H9 (cell line): Measurements from ENCODE around the gene CAPN9. TPM values are rescaled to one million over a fixed set of nuclear protein-coding genes. Genes with fewer than 3 reads are reported as not detected.

ENCODE experiments used
- DNase-seq: peaks from one replicate; pipeline ENCODE4 v3.0.0-alpha.2; 2017
- H2AFZ ChIP-seq: one replicate; pipeline ENCODE4 v1.6.1; 2013; ENCODE audit warnings: mild to moderate bottlenecking, low read length, control low read depth, moderate library complexity
- H2AK5ac ChIP-seq: 2 replicates; pipeline ENCODE4 v1.6.1; 2013; ENCODE audit warnings: low read length, control low read depth, mixed read lengths; ENCODE audit not compliant: insufficient read length
- H2BK120ac ChIP-seq: one replicate; pipeline ENCODE4 v1.6.1; 2013; ENCODE audit warnings: low read depth, mild to moderate bottlenecking, low read length, control low read depth, inconsistent platforms; ENCODE audit not compliant: poor library complexity, severe bottlenecking
- H2BK12ac ChIP-seq: 2 replicates; pipeline ENCODE4 v1.6.1; 2013; ENCODE audit warnings: low read length, control low read depth, mixed read lengths, low read depth; ENCODE audit not compliant: insufficient read length
- H2BK15ac ChIP-seq: 2 replicates; pipeline ENCODE4 v1.6.1; 2013; ENCODE audit warnings: low read depth, low read length, control low read depth
- H2BK20ac ChIP-seq: one replicate; pipeline ENCODE4 v1.6.1; 2013; ENCODE audit warnings: low read depth, mild to moderate bottlenecking, low read length, control low read depth, inconsistent platforms; ENCODE audit not compliant: poor library complexity, severe bottlenecking
- H2BK5ac ChIP-seq: 2 replicates; pipeline ENCODE4 v1.6.1; 2013; ENCODE audit warnings: low read length, control low read depth, mixed read lengths; ENCODE audit not compliant: insufficient read length
- H3K14ac ChIP-seq: 2 replicates; pipeline ENCODE4 v1.6.1; 2013; ENCODE audit warnings: low read length, control low read depth; ENCODE audit not compliant: insufficient read depth
- H3K18ac ChIP-seq: 2 replicates; pipeline ENCODE4 v1.6.1; 2013; ENCODE audit warnings: low read depth, mild to moderate bottlenecking, mixed read lengths, low read length, control low read depth; ENCODE audit not compliant: insufficient read length
- H3K23ac ChIP-seq: 2 replicates; pipeline ENCODE4 v1.6.1; 2013; ENCODE audit warnings: low read length, control low read depth, mixed read lengths, low read depth; ENCODE audit not compliant: insufficient read length
- H3K23me2 ChIP-seq: 2 replicates; pipeline ENCODE4 v1.6.1; 2013; ENCODE audit warnings: low read depth, mild to moderate bottlenecking, mixed read lengths, low read length, control low read depth; ENCODE audit not compliant: insufficient read length, poor library complexity, severe bottlenecking
- H3K27ac ChIP-seq: 2 replicates; pipeline ENCODE4 v1.5.1; 2013; ENCODE audit warnings: low read length, control low read depth, mixed read lengths, low read depth; ENCODE audit not compliant: insufficient read length
- H3K27me3 ChIP-seq: 2 replicates; pipeline ENCODE4 v1.6.1; 2013; ENCODE audit warnings: low read length, control low read depth, inconsistent platforms; ENCODE audit not compliant: insufficient read depth
- H3K4ac ChIP-seq: 2 replicates; pipeline ENCODE4 v1.6.1; 2013; ENCODE audit warnings: low read depth, mild to moderate bottlenecking, control low read depth, inconsistent platforms, low read length, moderate library complexity
- H3K4me1 ChIP-seq: 2 replicates; pipeline ENCODE4 v1.6.1; 2013; ENCODE audit warnings: low read length, control low read depth, inconsistent platforms; ENCODE audit not compliant: insufficient read depth
- H3K4me2 ChIP-seq: 2 replicates; pipeline ENCODE4 v1.6.1; 2013; ENCODE audit warnings: low read length, control low read depth, mixed read lengths; ENCODE audit not compliant: insufficient read length, insufficient read depth
- H3K56ac ChIP-seq: 2 replicates; pipeline ENCODE4 v1.6.1; 2013; ENCODE audit warnings: low read depth, mild to moderate bottlenecking, mixed read lengths, low read length, control low read depth; ENCODE audit not compliant: insufficient read length
- H3K79me1 ChIP-seq: 2 replicates; pipeline ENCODE4 v1.6.1; 2013; ENCODE audit warnings: low read depth, mild to moderate bottlenecking, moderate library complexity, low read length, control low read depth, inconsistent platforms; ENCODE audit not compliant: insufficient read depth, poor library complexity, severe bottlenecking
- H3K79me2 ChIP-seq: 2 replicates; pipeline ENCODE4 v1.6.1; 2013; ENCODE audit warnings: low read length, control low read depth, inconsistent platforms; ENCODE audit not compliant: insufficient read depth
- H3K9ac ChIP-seq: 2 replicates; pipeline ENCODE4 v1.6.1; 2013; ENCODE audit warnings: low read length, control low read depth, mixed read lengths; ENCODE audit not compliant: insufficient read length; ENCODE audit errors: extremely low read depth
- H3K9me3 ChIP-seq: one replicate; pipeline ENCODE4 v1.6.1; 2013; ENCODE audit warnings: low read depth, low read length, inconsistent platforms; ENCODE audit not compliant: control insufficient read depth
- H3T11ph ChIP-seq: one replicate; pipeline ENCODE4 v1.6.1; 2013; ENCODE audit warnings: mild to moderate bottlenecking, low read length, control low read depth, inconsistent platforms
- H4K20me1 ChIP-seq: one replicate; pipeline ENCODE4 v1.6.1; 2013; ENCODE audit not compliant: control insufficient read depth, insufficient read length, insufficient read depth
- H4K5ac ChIP-seq: 2 replicates; pipeline ENCODE4 v1.6.1; 2013; ENCODE audit warnings: low read depth, mild to moderate bottlenecking, mixed read lengths, low read length, control low read depth; ENCODE audit not compliant: insufficient read length
- H4K8ac ChIP-seq: replicated peaks from 2 replicates; pipeline ENCODE4 v1.6.1; 2013; ENCODE audit warnings: low read length, control low read depth, mixed read lengths, low read depth; ENCODE audit not compliant: insufficient read length
- H4K91ac ChIP-seq: 2 replicates; pipeline ENCODE4 v1.6.1; 2013; ENCODE audit warnings: low read depth, mild to moderate bottlenecking, moderate library complexity, mixed read lengths, low read length, control low read depth; ENCODE audit not compliant: insufficient read length
- H3K27ac Mint-ChIP-seq, 3 experiments: 2 replicates in 2 of 3; 3 replicates in 1 of 3; pipeline ENCODE4 v1.8.0; 2020 to 2021; ENCODE audit warnings: mixed read lengths in 3 of 3, mild to moderate bottlenecking in 1 of 3, moderate library complexity in 1 of 3
- H3K27me3 Mint-ChIP-seq: 2 replicates; pipeline ENCODE4 v1.8.0; 2021; ENCODE audit warnings: low read depth, mild to moderate bottlenecking, moderate library complexity, mixed read lengths
- H3K36me3 Mint-ChIP-seq, 3 experiments: 2 replicates in 2 of 3; 3 replicates in 1 of 3; pipeline ENCODE4 v1.8.0; 2020 to 2021; ENCODE audit warnings: low read depth in 3 of 3, mixed read lengths in 3 of 3; ENCODE audit not compliant: insufficient read depth in 1 of 3
- H3K4me1 Mint-ChIP-seq, 2 experiments: 2 replicates each; pipeline ENCODE4 v1.8.0; 2020; ENCODE audit warnings: mixed read lengths in 2 of 2
- H3K4me3 Mint-ChIP-seq, 2 experiments: 2 replicates in 1 of 2; 3 replicates in 1 of 2; pipeline ENCODE4 v1.8.0; 2020 to 2021; ENCODE audit warnings: mild to moderate bottlenecking in 2 of 2, mixed read lengths in 2 of 2, moderate library complexity in 1 of 2
- H3K9me3 Mint-ChIP-seq, 2 experiments: 2 replicates in 1 of 2; 3 replicates in 1 of 2; pipeline ENCODE4 v1.8.0; 2020; ENCODE audit warnings: mild to moderate bottlenecking in 2 of 2, mixed read lengths in 2 of 2, moderate library complexity in 1 of 2
- WGBS: extraction: QIAGEN DNeasy Blood & Tissue Kit; methylation state at CpG from one replicate; pipeline ENCODE4 v1.1.7; 2013; ENCODE audit warnings: missing lambda C conversion rate, low lambda C conversion rate, mixed read lengths; ENCODE audit not compliant: insufficient read length; ENCODE audit errors: extremely low coverage; 5-methylcytosine and 5-hydroxymethylcytosine counted together
- total RNA-seq: library from RNA; stranded (reverse); gene quantifications from 2 replicates; pipeline ENCODE4 v1.2.1, GENCODE V29; 2021
- TF ChIP-seq, protein P1 (sequence below): fragments of 200-600 bp; sonication (generic); conservative IDR thresholded peaks from 3 replicates; pipeline ENCODE4 v1.8.0; 2021; ENCODE audit warnings: antibody characterized with exemption, mild to moderate bottlenecking

CAPN9 gene
- total RNA-seq, 1 experiment from 2014 or later: 0.22 TPM

DNA sequence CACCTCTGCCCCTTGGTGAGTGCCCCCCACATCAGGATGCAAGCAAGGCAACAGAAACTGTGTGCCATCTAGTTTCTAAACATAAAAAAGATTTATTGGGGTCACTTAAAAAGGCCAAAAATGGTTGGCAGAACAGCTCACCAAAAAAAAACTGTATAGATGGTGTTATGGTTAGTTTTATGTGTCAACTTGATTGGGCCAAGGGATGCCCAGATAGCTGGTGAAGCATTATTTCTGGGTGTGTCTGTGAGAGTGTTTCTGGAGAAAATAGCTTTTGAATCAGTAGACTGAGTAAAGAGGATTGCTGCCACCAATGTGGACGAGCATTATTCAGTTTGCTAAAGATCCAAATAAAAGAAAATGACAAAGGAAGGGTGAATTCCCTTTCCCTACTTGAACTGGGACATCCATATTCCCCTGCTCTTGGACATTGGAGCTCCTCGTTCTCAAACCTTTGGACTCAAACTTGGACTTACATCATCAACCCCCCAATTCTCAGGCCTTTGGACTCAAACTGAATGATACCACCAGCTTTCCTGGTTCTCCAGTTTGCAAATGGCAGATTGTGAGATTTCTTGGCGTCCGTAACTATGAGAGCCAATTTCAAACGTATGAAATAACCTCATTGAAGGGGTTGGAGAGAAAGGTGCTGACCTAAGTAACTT lies 16.9 kb downstream of the CAPN9 start:
- H3K79me1 ChIP-seq: no peaks in the 10 kb centered on the region
- TF ChIP-seq, protein P1, sequence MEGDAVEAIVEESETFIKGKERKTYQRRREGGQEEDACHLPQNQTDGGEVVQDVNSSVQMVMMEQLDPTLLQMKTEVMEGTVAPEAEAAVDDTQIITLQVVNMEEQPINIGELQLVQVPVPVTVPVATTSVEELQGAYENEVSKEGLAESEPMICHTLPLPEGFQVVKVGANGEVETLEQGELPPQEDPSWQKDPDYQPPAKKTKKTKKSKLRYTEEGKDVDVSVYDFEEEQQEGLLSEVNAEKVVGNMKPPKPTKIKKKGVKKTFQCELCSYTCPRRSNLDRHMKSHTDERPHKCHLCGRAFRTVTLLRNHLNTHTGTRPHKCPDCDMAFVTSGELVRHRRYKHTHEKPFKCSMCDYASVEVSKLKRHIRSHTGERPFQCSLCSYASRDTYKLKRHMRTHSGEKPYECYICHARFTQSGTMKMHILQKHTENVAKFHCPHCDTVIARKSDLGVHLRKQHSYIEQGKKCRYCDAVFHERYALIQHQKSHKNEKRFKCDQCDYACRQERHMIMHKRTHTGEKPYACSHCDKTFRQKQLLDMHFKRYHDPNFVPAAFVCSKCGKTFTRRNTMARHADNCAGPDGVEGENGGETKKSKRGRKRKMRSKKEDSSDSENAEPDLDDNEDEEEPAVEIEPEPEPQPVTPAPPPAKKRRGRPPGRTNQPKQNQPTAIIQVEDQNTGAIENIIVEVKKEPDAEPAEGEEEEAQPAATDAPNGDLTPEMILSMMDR: no peak
- no peaks in the 10 kb centered on the region for H3K4me1 ChIP-seq
- no peak overlapping the region for H3K4me2 ChIP-seq
- H3K23me2 ChIP-seq: no peaks in the 10 kb centered on the region
- H3K18ac ChIP-seq: no peak overlapping the region
- H3K4ac ChIP-seq: no peak overlapping the region
- no peak overlapping the region for H2BK5ac ChIP-seq
- no peaks in the 10 kb centered on the region for H3K79me2 ChIP-seq
- H4K5ac ChIP-seq: no peak overlapping the region
- no peaks in the 10 kb centered on the region for H4K20me1 ChIP-seq
- no peak overlapping the region for H2AFZ ChIP-seq
- peaks cover 5 to 6% of the 10 kb centered on the region in 2 experiments; a peak in 3 of 5 replicates for H3K9me3 Mint-ChIP-seq
- no peak overlapping the region for H2BK120ac ChIP-seq
- H3T11ph ChIP-seq: no peak overlapping the region
- no peak overlapping the region for H4K91ac ChIP-seq
- no peak overlapping the region for H3K27ac Mint-ChIP-seq
- DNase-seq: no peak
- H3K27me3 Mint-ChIP-seq: peaks cover 41% of the 10 kb centered on the region
- H2BK12ac ChIP-seq: no peak overlapping the region
- H3K4me3 Mint-ChIP-seq: no peak overlapping the region
- no peak overlapping the region for H2BK20ac ChIP-seq
- H4K8ac ChIP-seq: no peak overlapping the region
- H3K4me1 Mint-ChIP-seq: peaks cover 4 to 5% of the 10 kb centered on the region in 2 experiments; a peak in 3 of 4 replicates
- no peak overlapping the region for H3K23ac ChIP-seq
- H3K56ac ChIP-seq: no peak overlapping the region
- H3K9ac ChIP-seq: no peak overlapping the region
- no CpG with 5 or more reads among the region's 5 CpGs for WGBS
- no peak overlapping the region for H3K14ac ChIP-seq
- H3K36me3 Mint-ChIP-seq: no peaks in the 10 kb centered on the region
- H2AK5ac ChIP-seq: no peak overlapping the region
- no peaks in the 10 kb centered on the region for H3K27me3 ChIP-seq
- H2BK15ac ChIP-seq: no peak overlapping the region
- no peaks in the 10 kb centered on the region for H3K9me3 ChIP-seq
- no peak overlapping the region for H3K27ac ChIP-seq
